Skeletal muscle satellite cell (primary cell): ENCODE data around the gene MPST. TPM values are rescaled to one million over a fixed set of nuclear protein-coding genes. Genes with fewer than 3 reads are reported as not detected.

Experiments used
- small RNA-seq: library from RNA; depleted of rRNA; stranded (forward); fragments of <200 nt; gene quantifications from one replicate; pipeline ENCODE3, GENCODE V24; 2012

The MPST gene

Small RNA genes within 50 kb of the gene (small RNA-seq; reads per million reads assigned to genes)
- gene RF00019 = not detected
